HepG2 (cell line): ENCODE data around the gene PLD1. TPM values are rescaled to one million over a fixed set of nuclear protein-coding genes. Genes with fewer than 3 reads are reported as not detected.

Experiments
- ATAC-seq: fragments of 200-7000 bp; cut with Tn5 transposase; 3 replicates; pipeline ENCODE4 v1.9.1; 2020; ENCODE audit warnings: mild to moderate bottlenecking, moderate library complexity
- BruUV-seq: library from RNA; stranded (reverse); fragments of 400-500 nt; replicated peaks from 2 replicates; lab custom pipeline; 2021; lab: Mats Ljungman, UMichigan
- CTCF ChIA-PET: fragments of 300-600 bp; formaldehyde crosslinking; extraction: SDS; loops from one replicate; lab custom pipeline; 2021; ENCODE audit warnings: low total read pairs, inconsistent platforms, low intra/inter-chr PET ratio; lab: Yijun Ruan, JAX
- POLR2A ChIA-PET: fragments of 350-600 bp; sonication (Branson Sonifier 250); formaldehyde crosslinking; loops from one replicate; lab custom pipeline; 2020; ENCODE audit warnings: antibody characterized with exemption, inconsistent platforms; lab: Yijun Ruan, JAX
- DNase-seq: peaks from one replicate; pipeline ENCODE4 v3.0.0-alpha.2; 2015; ENCODE audit warnings: low spot score
- FAIRE-seq: peaks from 3 replicates; lab custom pipeline; 2011; peaks lifted over from hg19 to GRCh38; lab: Jason Lieb, UNC
- H2AFZ ChIP-seq: one replicate; pipeline ENCODE4 v1.6.1; 2011; ENCODE audit warnings: low read length, inconsistent platforms
- H3K27ac ChIP-seq: fragments of 300-600 bp; 3 replicates; pipeline ENCODE4 v1.8.0; 2011; ENCODE audit warnings: mixed run types, mild to moderate bottlenecking, mixed read lengths, low read length, inconsistent platforms; ENCODE audit not compliant: insufficient read depth; ENCODE audit errors: extremely low read length
- H3K27me3 ChIP-seq, 2 experiments: fragments of 200-600 bp in 1 of 2; 2 replicates in 1 of 2; 3 replicates in 1 of 2; pipeline versions ENCODE4 v1.6.0 to v1.8.0; 2011; ENCODE audit warnings: low read length in 2 of 2, mild to moderate bottlenecking in 2 of 2, moderate library complexity in 2 of 2, inconsistent platforms in 1 of 2; ENCODE audit not compliant: insufficient read depth in 2 of 2, control insufficient read depth in 1 of 2
- H3K36me3 ChIP-seq, 2 experiments: fragments of 200-600 bp in 1 of 2; replicated peaks in 1 of 2; 2 replicates in 1 of 2; 3 replicates in 1 of 2; pipeline versions ENCODE4 v1.5.1 to v1.8.0; 2011; ENCODE audit warnings: low read length in 2 of 2, inconsistent platforms in 1 of 2; ENCODE audit not compliant: insufficient read depth in 2 of 2, control insufficient read depth in 1 of 2
- H3K4me1 ChIP-seq: 2 replicates; pipeline ENCODE4 v1.5.1; 2012; ENCODE audit warnings: low read length, inconsistent platforms; ENCODE audit not compliant: insufficient read depth
- H3K4me2 ChIP-seq: 2 replicates; pipeline ENCODE4 v1.6.0; 2011; ENCODE audit warnings: low read depth, low read length, inconsistent platforms
- H3K4me3 ChIP-seq, 3 experiments: fragments of 200-600 bp in 1 of 3; sonication (generic), shearing (Covaris generic) in 1 of 3; replicated peaks in 1 of 3; 2 replicates each; pipeline ENCODE4 v1.5.1; 2011 to 2016; ENCODE audit warnings: low read length in 3 of 3, inconsistent platforms in 2 of 3, low read depth in 2 of 3, mild to moderate bottlenecking in 2 of 3, control low read depth in 1 of 3, mixed read lengths in 1 of 3; ENCODE audit not compliant: insufficient read depth in 1 of 3
- H3K79me2 ChIP-seq: one replicate; pipeline ENCODE4 v1.6.1; 2011; ENCODE audit warnings: low read length, inconsistent platforms; ENCODE audit not compliant: insufficient read depth
- H3K9ac ChIP-seq: 2 replicates; pipeline ENCODE4 v1.6.0; 2011; ENCODE audit warnings: mild to moderate bottlenecking, low read depth, low read length, inconsistent platforms; ENCODE audit not compliant: insufficient read depth
- H3K9me3 ChIP-seq: 2 replicates; pipeline ENCODE4 v1.5.1; 2012; ENCODE audit warnings: mild to moderate bottlenecking, low read length
- H4K20me1 ChIP-seq: 2 replicates; pipeline ENCODE4 v1.6.0; 2011; ENCODE audit warnings: inconsistent platforms, mild to moderate bottlenecking, low read length, moderate library complexity; ENCODE audit not compliant: insufficient read depth
- CBX2 ChIP-seq, 2 experiments: fragments of 200-600 bp in 1 of 2; sonication (generic); formaldehyde crosslinking in 1 of 2; IDR thresholded peaks; 2 replicates each; pipeline versions ENCODE4 v1.7.0 to v1.8.1; 2018 to 2022; ENCODE audit warnings: low read depth in 2 of 2, low read length in 1 of 2, mild to moderate bottlenecking in 1 of 2, missing genetic modification reagents in 1 of 2
- DNMT1 ChIP-seq: sonication (generic); formaldehyde crosslinking; IDR thresholded peaks from 2 replicates; pipeline ENCODE4 v1.5.1; 2020; ENCODE audit warnings: mild to moderate bottlenecking, missing genetic modification reagents
- LCORL ChIP-seq, 2 experiments: fragments of 450-650 bp in 1 of 2; sonication (generic) in 1 of 2; formaldehyde crosslinking in 1 of 2; IDR thresholded peaks; 2 replicates each; pipeline versions ENCODE4 v1.5.0 to v1.6.1; 2017 to 2020; ENCODE audit warnings: antibody characterized with exemption in 1 of 2, missing genetic modification reagents in 1 of 2
- NPAS2 ChIP-seq: sonication (generic); formaldehyde crosslinking; IDR thresholded peaks from 2 replicates; pipeline ENCODE4 v1.8.0; 2022; ENCODE audit warnings: mild to moderate bottlenecking, missing genetic modification reagents, borderline replicate concordance
- NR2F6 ChIP-seq, 2 experiments: IDR thresholded peaks; 2 replicates each; pipeline ENCODE4 v1.6.1; 2016; ENCODE audit warnings: antibody characterized with exemption in 1 of 2, mild to moderate bottlenecking in 1 of 2
- PAF1 ChIP-seq: IDR thresholded peaks from 2 replicates; pipeline ENCODE4 v1.6.1; 2016; ENCODE audit warnings: missing genetic modification reagents, missing compliant biosample characterization
- SIX4 ChIP-seq: sonication (generic); formaldehyde crosslinking; IDR thresholded peaks from 2 replicates; pipeline ENCODE4 v1.4.0; 2020; ENCODE audit warnings: missing genetic modification reagents
- SMYD3 ChIP-seq: sonication (generic); formaldehyde crosslinking; IDR thresholded peaks from 2 replicates; pipeline ENCODE4 v1.8.1; 2023; ENCODE audit warnings: mild to moderate bottlenecking, missing genetic modification reagents
- SNAPC5 ChIP-seq: sonication (generic); formaldehyde crosslinking; IDR thresholded peaks from 2 replicates; pipeline ENCODE4 v1.8.1; 2023; ENCODE audit warnings: mild to moderate bottlenecking, missing genetic modification reagents, borderline replicate concordance
- SOX13 ChIP-seq, 3 experiments: fragments of 450-650 bp in 1 of 3; sonication (generic) in 1 of 3; formaldehyde crosslinking in 1 of 3; IDR thresholded peaks in 2 of 3; conservative IDR thresholded peaks in 1 of 3; 2 replicates each; pipeline versions ENCODE4 v1.5.0 to v1.6.1; 2016 to 2020; ENCODE audit warnings: antibody characterized with exemption in 1 of 3, mild to moderate bottlenecking in 1 of 3, missing compliant biosample characterization in 1 of 3, missing genetic modification reagents in 1 of 3, moderate library complexity in 1 of 3
- SP5 ChIP-seq: IDR thresholded peaks from 2 replicates; pipeline ENCODE4 v1.6.1; 2016; ENCODE audit warnings: low read depth, borderline replicate concordance
- SYNCRIP ChIP-seq: fragments of 200-400 bp; formaldehyde crosslinking; IDR thresholded peaks from 2 replicates; pipeline ENCODE4 v1.6.1; 2018; ENCODE audit warnings: mild to moderate bottlenecking, low read depth, low read length; ENCODE audit not compliant: insufficient read depth
- ZNF280B ChIP-seq: sonication (generic); formaldehyde crosslinking; IDR thresholded peaks from 2 replicates; pipeline ENCODE4 v1.5.0; 2020; ENCODE audit warnings: missing genetic modification reagents, mild to moderate bottlenecking, borderline replicate concordance
- ZNF451 ChIP-seq: sonication (generic); formaldehyde crosslinking; IDR thresholded peaks from 2 replicates; pipeline ENCODE4 v1.5.0; 2020; ENCODE audit warnings: mild to moderate bottlenecking, missing genetic modification reagents
- ZNF572 ChIP-seq: sonication (generic); formaldehyde crosslinking; IDR thresholded peaks from 2 replicates; pipeline ENCODE4 v1.5.1; 2020; ENCODE audit warnings: mild to moderate bottlenecking, missing genetic modification reagents
- ZNF616 ChIP-seq: sonication (generic); formaldehyde crosslinking; IDR thresholded peaks from 2 replicates; pipeline ENCODE4 v1.5.0; 2020; ENCODE audit warnings: low read depth, mild to moderate bottlenecking, missing genetic modification reagents
- ZNF704 ChIP-seq: sonication (generic); formaldehyde crosslinking; IDR thresholded peaks from 2 replicates; pipeline ENCODE4 v1.8.1; 2023; ENCODE audit warnings: mild to moderate bottlenecking, inconsistent platforms, moderate library complexity, missing genetic modification reagents, borderline replicate concordance
- ZNF782 ChIP-seq: sonication (generic); formaldehyde crosslinking; IDR thresholded peaks from 2 replicates; pipeline ENCODE4 v1.4.0; 2020; ENCODE audit warnings: missing genetic modification reagents, mild to moderate bottlenecking, borderline replicate concordance
- ZNF800 ChIP-seq: sonication (generic); formaldehyde crosslinking; IDR thresholded peaks from 2 replicates; pipeline ENCODE4 v1.4.0; 2020; ENCODE audit warnings: missing genetic modification reagents
- WGBS: methylation state at CpG from one replicate; pipeline ENCODE4 v1.1.6; 2017; ENCODE audit warnings: low lambda C conversion rate; 5-methylcytosine and 5-hydroxymethylcytosine counted together
- in situ Hi-C: cut with HindIII; loops from 2 replicates; pipeline ENCODE4 v1.10.0; 2017; ENCODE audit warnings: low pct_unique_long_range_greater_than_20kb; ENCODE audit not compliant: extremely low pct_ligation_motif_present
- intact Hi-C: fragments of 100-400 bp; cut with micrococcal nuclease; formaldehyde crosslinking; loops from one replicate; pipeline ENCODE4 v1.10.0; 2022; ENCODE audit not compliant: unreplicated experiment
- polyA plus RNA-seq, 8 experiments: library from polyadenylated mRNA; depleted of rRNA in 3 of 8; stranded (reverse) in 7 of 8; unstranded in 1 of 8; fragments of >200 nt; fragmentation: Illumina TruSeq in 4 of 8; extraction: Trizol in 4 of 8; gene quantifications; 2 replicates each; pipeline versions ENCODE4 v1.2.1 to v1.2.3, GENCODE V29; 2011 to 2016; ENCODE audit warnings: low read depth in 4 of 8, missing spikeins in 1 of 8, mixed read lengths in 1 of 8; ENCODE audit not compliant: insufficient read depth in 1 of 8
- total RNA-seq, 5 experiments: library from RNA; depleted of rRNA; stranded (reverse); fragments of >200 nt; fragmentation: Illumina TruSeq; extraction: Trizol; gene quantifications; 2 replicates each; pipeline ENCODE4 v1.2.3, GENCODE V29; 2016; ENCODE audit warnings: low read depth in 1 of 5

The PLD1 gene
- total and polyA plus RNA-seq, 2 of the 13 experiments (the other 11 are each of a cell fraction or from before 2014, with no cell fraction given), result 27.1 to 59.4 TPM

- in situ Hi-C loops, result loop anchor here (5.0 kb wide), 2 partner anchors 378 to 603 kb away; no protein-coding TSS in a partner anchor
- FAIRE-seq (peak; percentile 8), DNase-seq (peak; percentile 24), ATAC-seq (peak; percentile 50; the same call in 2 of the 3 replicates)
- no peaks in the 10 kb centered on the region for H3K27me3 ChIP-seq
- H4K20me1 ChIP-seq, result no peaks in the 10 kb centered on the region
- POLR2A ChIA-PET, result no interaction called here
- H3K4me1 ChIP-seq, result peaks cover 15% of the 10 kb centered on the region
- CTCF ChIA-PET, result interaction anchor here (2.8 to 2.9 kb wide), 2 partner anchors 378 to 604 kb away, joined by 19 to 33 read pairs; no protein-coding TSS in a partner anchor
- BruUV-seq, result no TSS peak
- no peaks in the 10 kb centered on the region for H3K79me2 ChIP-seq
- H3K4me3 ChIP-seq, result no peak overlapping the region
- H3K27ac ChIP-seq, result no peak overlapping the region
- H3K4me2 ChIP-seq, result no peak overlapping the region
- H3K9me3 ChIP-seq, result no peaks in the 10 kb centered on the region
- no peaks in the 10 kb centered on the region for H3K36me3 ChIP-seq
- no peak overlapping the region for H2AFZ ChIP-seq
- WGBS, result 22% methylated on average over 2 of the region's 2 CpGs
- no peak overlapping the region for H3K9ac ChIP-seq
- intact Hi-C loops, result loop anchor here (1.0 to 2.0 kb wide), 3 partner anchors 378 to 604 kb away; no protein-coding TSS in a partner anchor
- TF ChIP-seq SNAPC5 (CRISPR knock-in tag), result no peak
- no peak for TF ChIP-seq ZNF800 (CRISPR knock-in tag)
- no peak for TF ChIP-seq DNMT1 (CRISPR knock-in tag)
- no peak for TF ChIP-seq LCORL (IDR thresholded peaks at IDR 0.05)
- no peak for TF ChIP-seq LCORL (CRISPR knock-in tag; IDR thresholded peaks at IDR 0.05)
- no peak for TF ChIP-seq SIX4 (CRISPR knock-in tag)
- TF ChIP-seq PAF1 (CRISPR knock-in tag), result no peak
- no peak for TF ChIP-seq CBX2 (IDR thresholded peaks at IDR 0.05; ENCODE audit: low read depth, low read length)
- TF ChIP-seq CBX2 (CRISPR knock-in tag; IDR thresholded peaks at IDR 0.05; ENCODE audit: low read depth), result no peak
- TF ChIP-seq SOX13 (IDR thresholded peaks at IDR 0.05), result no peak
- TF ChIP-seq SOX13 (CRISPR knock-in tag; conservative IDR thresholded peaks at IDR 0.05 in 1 of 2, IDR thresholded peaks at IDR 0.05 in 1 of 2), result no peak
- no peak for TF ChIP-seq ZNF616 (CRISPR knock-in tag)
- TF ChIP-seq SMYD3 (CRISPR knock-in tag), result no peak
- no peak for TF ChIP-seq SYNCRIP
- no peak for TF ChIP-seq NR2F6 (IDR thresholded peaks at IDR 0.05)
- TF ChIP-seq NR2F6 (CRISPR knock-in tag; IDR thresholded peaks at IDR 0.05), result no peak
- no peak for TF ChIP-seq NPAS2 (CRISPR knock-in tag)
- no peak for TF ChIP-seq ZNF782 (CRISPR knock-in tag)
- no peak for TF ChIP-seq ZNF451 (CRISPR knock-in tag)
- TF ChIP-seq ZNF704 (CRISPR knock-in tag), result no peak
- no peak for TF ChIP-seq SP5 (CRISPR knock-in tag)
- TF ChIP-seq ZNF572 (CRISPR knock-in tag), result no peak
- TF ChIP-seq ZNF280B (CRISPR knock-in tag), result no peak
Measured at GRCh38 chr3:171565481-171566058, 244.7 kb downstream of the PLD1 start.
